DOHH2 (cell line): ENCODE measurements around the gene EPM2AIP1.

Experiments
- EZH2phosphoT487 ChIP-seq: fragments of 200-600 bp; sonication (generic); IDR thresholded peaks from 2 replicates; pipeline ENCODE4 v1.6.1; 2017; ENCODE audit warnings: borderline replicate concordance, mild to moderate bottlenecking, antibody characterized with exemption, low read length, moderate library complexity, mixed read lengths
- TF ChIP-seq, protein P1 (sequence below): fragments of 200-600 bp; sonication (generic); IDR thresholded peaks from one replicate; pipeline ENCODE4 v1.5.1; 2014; ENCODE audit warnings: antibody characterized with exemption, mild to moderate bottlenecking, low read depth, low read length; ENCODE audit not compliant: poor library complexity, severe bottlenecking

GRCh38 chr3:37037352-37037751, 44.4 kb upstream of the EPM2AIP1 start:
- TF ChIP-seq, protein P1, sequence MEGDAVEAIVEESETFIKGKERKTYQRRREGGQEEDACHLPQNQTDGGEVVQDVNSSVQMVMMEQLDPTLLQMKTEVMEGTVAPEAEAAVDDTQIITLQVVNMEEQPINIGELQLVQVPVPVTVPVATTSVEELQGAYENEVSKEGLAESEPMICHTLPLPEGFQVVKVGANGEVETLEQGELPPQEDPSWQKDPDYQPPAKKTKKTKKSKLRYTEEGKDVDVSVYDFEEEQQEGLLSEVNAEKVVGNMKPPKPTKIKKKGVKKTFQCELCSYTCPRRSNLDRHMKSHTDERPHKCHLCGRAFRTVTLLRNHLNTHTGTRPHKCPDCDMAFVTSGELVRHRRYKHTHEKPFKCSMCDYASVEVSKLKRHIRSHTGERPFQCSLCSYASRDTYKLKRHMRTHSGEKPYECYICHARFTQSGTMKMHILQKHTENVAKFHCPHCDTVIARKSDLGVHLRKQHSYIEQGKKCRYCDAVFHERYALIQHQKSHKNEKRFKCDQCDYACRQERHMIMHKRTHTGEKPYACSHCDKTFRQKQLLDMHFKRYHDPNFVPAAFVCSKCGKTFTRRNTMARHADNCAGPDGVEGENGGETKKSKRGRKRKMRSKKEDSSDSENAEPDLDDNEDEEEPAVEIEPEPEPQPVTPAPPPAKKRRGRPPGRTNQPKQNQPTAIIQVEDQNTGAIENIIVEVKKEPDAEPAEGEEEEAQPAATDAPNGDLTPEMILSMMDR = no peak
- no peak for TF ChIP-seq EZH2phosphoT487
